ENCODE results near the gene TP53RK.

Gene TP53RK

GRCh38 chr20:46657137-46657536, 32.1 kb downstream of the TP53RK start:
- no peak for DNase-seq

- DNase-seq: no peak
These were observed 36.5 kb downstream of the TP53RK start for GRCh38 chr20:46652699-46653098.

GRCh38 chr20:46651091-46651962, 37.9 kb downstream of the TP53RK start, which contains the start of gene SLC13A3:
SLC13A3 (minus strand) TSS chr20:46651459; CDS start chr20:46651421, 38 bp downstream.
- no peak for DNase-seq

- no peak for DNase-seq
These were observed 38.6 kb downstream of the TP53RK start for GRCh38 chr20:46650575-46651090.

GRCh38 chr20:46649965-46650542, 39.2 kb downstream of the TP53RK start:
- no peak for DNase-seq

GRCh38 chr20:46649650-46649949, 39.6 kb downstream of the TP53RK start:
- DNase-seq: no peak

- no peak for DNase-seq
These were observed 40.2 kb downstream of the TP53RK start for GRCh38 chr20:46648903-46649649.

- no peak for DNase-seq
These were observed 41.8 kb downstream of the TP53RK start for GRCh38 chr20:46647469-46647868.

GRCh38 chr20:46646659-46647380, 42.4 kb downstream of the TP53RK start:
- no peak for DNase-seq

GRCh38 chr20:46646122-46646521, 43.1 kb downstream of the TP53RK start:
- DNase-seq: no peak

- no peak for DNase-seq
These were observed 44.5 kb downstream of the TP53RK start for GRCh38 chr20:46644733-46645132.

- DNase-seq: no peak
These were observed 45.1 kb downstream of the TP53RK start for GRCh38 chr20:46644160-46644559.

GRCh38 chr20:46642969-46643343, 46.3 kb downstream of the TP53RK start:
- no peak for DNase-seq

- no peak for DNase-seq
These were observed 46.8 kb downstream of the TP53RK start for GRCh38 chr20:46642265-46642968.

- DNase-seq: no peak
These were observed 47.8 kb downstream of the TP53RK start for GRCh38 chr20:46641424-46641823.

- DNase-seq: no peak
These were observed 48.5 kb downstream of the TP53RK start for GRCh38 chr20:46640536-46641311.

GRCh38 chr20:46640044-46640443, 49.2 kb downstream of the TP53RK start:
- DNase-seq: no peak

- no peak for DNase-seq
These were observed 49.7 kb downstream of the TP53RK start for GRCh38 chr20:46639587-46639986.

GRCh38 chr20:46638898-46639274, 50.4 kb downstream of the TP53RK start:
- no peak for DNase-seq

- no peak for DNase-seq
These were observed 50.9 kb downstream of the TP53RK start for GRCh38 chr20:46638134-46638897.
